HepG2 (cell line): ENCODE data around the gene F8A1. TPM values are rescaled to one million over a fixed set of nuclear protein-coding genes. Genes with fewer than 3 reads are reported as not detected.
"Not testable (repeated sequence)": the region's sequence is repeated elsewhere in the genome, so short reads cannot be mapped to it uniquely, and the experiment has no call there.

Experiments
- ATAC-seq: fragments of 200-7000 bp; cut with Tn5 transposase; 3 replicates; pipeline ENCODE4 v1.9.1; 2020; ENCODE audit warnings: mild to moderate bottlenecking, moderate library complexity
- BruUV-seq: library from RNA; stranded (reverse); fragments of 400-500 nt; replicated peaks from 2 replicates; lab custom pipeline; 2021; lab: Mats Ljungman, UMichigan
- CTCF ChIA-PET: fragments of 300-600 bp; formaldehyde crosslinking; extraction: SDS; loops from one replicate; lab custom pipeline; 2021; ENCODE audit warnings: low total read pairs, inconsistent platforms, low intra/inter-chr PET ratio; lab: Yijun Ruan, JAX
- POLR2A ChIA-PET: fragments of 350-600 bp; sonication (Branson Sonifier 250); formaldehyde crosslinking; loops from one replicate; lab custom pipeline; 2020; ENCODE audit warnings: antibody characterized with exemption, inconsistent platforms; lab: Yijun Ruan, JAX
- DNase-seq: peaks from one replicate; pipeline ENCODE4 v3.0.0-alpha.2; 2015; ENCODE audit warnings: low spot score
- FAIRE-seq: peaks from 3 replicates; lab custom pipeline; 2011; peaks lifted over from hg19 to GRCh38; lab: Jason Lieb, UNC
- H2AFZ ChIP-seq: one replicate; pipeline ENCODE4 v1.6.1; 2011; ENCODE audit warnings: low read length, inconsistent platforms
- H3K27ac ChIP-seq: fragments of 300-600 bp; 3 replicates; pipeline ENCODE4 v1.8.0; 2011; ENCODE audit warnings: mixed run types, mild to moderate bottlenecking, mixed read lengths, low read length, inconsistent platforms; ENCODE audit not compliant: insufficient read depth; ENCODE audit errors: extremely low read length
- H3K27me3 ChIP-seq, 2 experiments: fragments of 200-600 bp in 1 of 2; 2 replicates in 1 of 2; 3 replicates in 1 of 2; pipeline versions ENCODE4 v1.6.0 to v1.8.0; 2011; ENCODE audit warnings: low read length in 2 of 2, mild to moderate bottlenecking in 2 of 2, moderate library complexity in 2 of 2, inconsistent platforms in 1 of 2; ENCODE audit not compliant: insufficient read depth in 2 of 2, control insufficient read depth in 1 of 2
- H3K36me3 ChIP-seq, 2 experiments: fragments of 200-600 bp in 1 of 2; replicated peaks in 1 of 2; 2 replicates in 1 of 2; 3 replicates in 1 of 2; pipeline versions ENCODE4 v1.5.1 to v1.8.0; 2011; ENCODE audit warnings: low read length in 2 of 2, inconsistent platforms in 1 of 2; ENCODE audit not compliant: insufficient read depth in 2 of 2, control insufficient read depth in 1 of 2
- H3K4me1 ChIP-seq: 2 replicates; pipeline ENCODE4 v1.5.1; 2012; ENCODE audit warnings: low read length, inconsistent platforms; ENCODE audit not compliant: insufficient read depth
- H3K4me2 ChIP-seq: 2 replicates; pipeline ENCODE4 v1.6.0; 2011; ENCODE audit warnings: low read depth, low read length, inconsistent platforms
- H3K4me3 ChIP-seq, 3 experiments: fragments of 200-600 bp in 1 of 3; sonication (generic), shearing (Covaris generic) in 1 of 3; replicated peaks in 1 of 3; 2 replicates each; pipeline ENCODE4 v1.5.1; 2011 to 2016; ENCODE audit warnings: low read length in 3 of 3, inconsistent platforms in 2 of 3, low read depth in 2 of 3, mild to moderate bottlenecking in 2 of 3, control low read depth in 1 of 3, mixed read lengths in 1 of 3; ENCODE audit not compliant: insufficient read depth in 1 of 3
- H3K79me2 ChIP-seq: one replicate; pipeline ENCODE4 v1.6.1; 2011; ENCODE audit warnings: low read length, inconsistent platforms; ENCODE audit not compliant: insufficient read depth
- H3K9ac ChIP-seq: 2 replicates; pipeline ENCODE4 v1.6.0; 2011; ENCODE audit warnings: mild to moderate bottlenecking, low read depth, low read length, inconsistent platforms; ENCODE audit not compliant: insufficient read depth
- H3K9me3 ChIP-seq: 2 replicates; pipeline ENCODE4 v1.5.1; 2012; ENCODE audit warnings: mild to moderate bottlenecking, low read length
- H4K20me1 ChIP-seq: 2 replicates; pipeline ENCODE4 v1.6.0; 2011; ENCODE audit warnings: inconsistent platforms, mild to moderate bottlenecking, low read length, moderate library complexity; ENCODE audit not compliant: insufficient read depth
- WGBS: methylation state at CpG from one replicate; pipeline ENCODE4 v1.1.6; 2017; ENCODE audit warnings: low lambda C conversion rate; 5-methylcytosine and 5-hydroxymethylcytosine counted together
- in situ Hi-C: cut with HindIII; loops from 2 replicates; pipeline ENCODE4 v1.10.0; 2017; ENCODE audit warnings: low pct_unique_long_range_greater_than_20kb; ENCODE audit not compliant: extremely low pct_ligation_motif_present
- intact Hi-C: fragments of 100-400 bp; cut with micrococcal nuclease; formaldehyde crosslinking; loops from one replicate; pipeline ENCODE4 v1.10.0; 2022; ENCODE audit not compliant: unreplicated experiment
- polyA plus RNA-seq, 8 experiments: library from polyadenylated mRNA; depleted of rRNA in 3 of 8; stranded (reverse) in 7 of 8; unstranded in 1 of 8; fragments of >200 nt; fragmentation: Illumina TruSeq in 4 of 8; extraction: Trizol in 4 of 8; gene quantifications; 2 replicates each; pipeline versions ENCODE4 v1.2.1 to v1.2.3, GENCODE V29; 2011 to 2016; ENCODE audit warnings: low read depth in 4 of 8, missing spikeins in 1 of 8, mixed read lengths in 1 of 8; ENCODE audit not compliant: insufficient read depth in 1 of 8
- total RNA-seq, 5 experiments: library from RNA; depleted of rRNA; stranded (reverse); fragments of >200 nt; fragmentation: Illumina TruSeq; extraction: Trizol; gene quantifications; 2 replicates each; pipeline ENCODE4 v1.2.3, GENCODE V29; 2016; ENCODE audit warnings: low read depth in 1 of 5

The F8A1 gene
- total and polyA plus RNA-seq, 2 of the 13 experiments (the other 11 are each of a cell fraction or from before 2014, with no cell fraction given) = 3.6 to 5.0 TPM

DNA sequence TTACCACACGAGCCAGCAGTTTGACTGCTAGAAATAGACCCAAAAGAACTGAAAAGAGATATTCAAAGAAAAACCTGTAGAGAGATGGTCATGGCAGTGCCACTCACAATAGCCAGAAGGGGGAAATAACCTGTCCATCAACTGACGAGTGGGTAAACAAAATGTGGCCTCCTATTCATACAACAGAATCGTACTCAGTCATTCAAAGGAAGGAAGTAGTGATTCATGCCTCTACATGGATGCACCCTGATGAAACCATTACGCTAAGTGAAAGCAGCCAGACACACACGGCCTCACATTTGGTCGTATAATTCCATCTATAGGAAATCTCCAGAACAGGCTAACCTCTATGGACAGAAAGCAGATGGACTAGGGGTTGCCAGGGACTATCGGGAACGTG lies 2.1 kb upstream of the F8A1 start:
- H3K27me3 ChIP-seq, ATAC-seq, in situ Hi-C loops, H3K4me1 ChIP-seq, intact Hi-C loops, BruUV-seq, H3K9me3 ChIP-seq, H4K20me1 ChIP-seq, H3K36me3 ChIP-seq, FAIRE-seq, H3K4me3 ChIP-seq, H3K79me2 ChIP-seq, POLR2A ChIA-PET, H3K27ac ChIP-seq, H2AFZ ChIP-seq, H3K9ac ChIP-seq, CTCF ChIA-PET, H3K4me2 ChIP-seq, DNase-seq: not testable (repeated sequence)
- WGBS = no CpG with 5 or more reads among the region's 8 CpGs

DNA sequence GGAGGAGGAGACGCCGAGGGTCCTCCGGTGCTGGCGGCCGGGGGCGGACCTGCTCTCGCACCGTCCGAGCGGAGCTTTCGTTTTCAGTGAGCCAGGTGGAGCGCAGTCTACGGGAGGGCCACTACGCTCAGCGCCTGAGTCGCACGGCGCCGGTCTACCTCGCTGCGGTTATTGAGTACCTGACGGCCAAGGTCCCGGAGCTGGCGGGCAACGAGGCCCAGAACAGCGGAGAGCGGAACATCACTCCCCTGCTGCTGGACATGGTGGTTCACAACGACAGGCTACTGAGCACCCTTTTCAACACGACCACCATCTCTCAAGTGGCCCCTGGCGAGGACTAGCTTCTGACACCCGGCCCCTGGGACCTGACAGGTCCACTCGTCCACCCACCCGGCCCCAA lies 1.1 kb upstream of the F8A1 start:
- H3K4me3 ChIP-seq, FAIRE-seq, H3K4me1 ChIP-seq, in situ Hi-C loops, CTCF ChIA-PET, H2AFZ ChIP-seq, DNase-seq, H3K9ac ChIP-seq, H3K9me3 ChIP-seq, H3K27ac ChIP-seq, H4K20me1 ChIP-seq, BruUV-seq, H3K4me2 ChIP-seq, H3K79me2 ChIP-seq, ATAC-seq, POLR2A ChIA-PET, intact Hi-C loops, H3K36me3 ChIP-seq, H3K27me3 ChIP-seq: not testable (repeated sequence)
- no CpG with 5 or more reads among the region's 33 CpGs for WGBS

DNA sequence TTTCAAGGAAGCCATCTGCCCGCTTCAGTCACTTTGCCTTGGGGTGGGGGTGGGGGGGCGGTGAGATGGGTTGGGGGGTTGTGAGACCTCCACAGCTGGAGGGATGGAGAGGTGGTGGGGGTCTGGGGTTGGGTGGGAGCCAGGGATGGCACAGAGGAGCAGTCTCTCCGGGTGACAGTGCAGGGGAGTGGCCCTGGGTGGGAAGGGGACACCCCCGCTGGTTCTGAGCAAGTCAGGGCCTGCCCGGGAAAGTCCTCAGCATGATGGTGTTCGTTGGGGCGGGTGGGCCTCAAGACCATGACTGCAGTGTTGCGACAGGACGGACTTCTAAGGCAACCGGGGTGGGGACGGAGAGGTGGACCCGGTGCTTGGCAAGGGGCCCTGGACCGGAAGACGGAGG lies 606 bp upstream of the F8A1 start:
- H3K27ac ChIP-seq, H3K4me2 ChIP-seq, ATAC-seq, H3K4me3 ChIP-seq, intact Hi-C loops, H3K9me3 ChIP-seq, H3K9ac ChIP-seq, H4K20me1 ChIP-seq, CTCF ChIA-PET, DNase-seq, BruUV-seq, H3K27me3 ChIP-seq, H3K4me1 ChIP-seq, FAIRE-seq, H2AFZ ChIP-seq, H3K79me2 ChIP-seq, POLR2A ChIA-PET, H3K36me3 ChIP-seq, in situ Hi-C loops: not testable (repeated sequence)
- no CpG with 5 or more reads among the region's 14 CpGs for WGBS

DNA sequence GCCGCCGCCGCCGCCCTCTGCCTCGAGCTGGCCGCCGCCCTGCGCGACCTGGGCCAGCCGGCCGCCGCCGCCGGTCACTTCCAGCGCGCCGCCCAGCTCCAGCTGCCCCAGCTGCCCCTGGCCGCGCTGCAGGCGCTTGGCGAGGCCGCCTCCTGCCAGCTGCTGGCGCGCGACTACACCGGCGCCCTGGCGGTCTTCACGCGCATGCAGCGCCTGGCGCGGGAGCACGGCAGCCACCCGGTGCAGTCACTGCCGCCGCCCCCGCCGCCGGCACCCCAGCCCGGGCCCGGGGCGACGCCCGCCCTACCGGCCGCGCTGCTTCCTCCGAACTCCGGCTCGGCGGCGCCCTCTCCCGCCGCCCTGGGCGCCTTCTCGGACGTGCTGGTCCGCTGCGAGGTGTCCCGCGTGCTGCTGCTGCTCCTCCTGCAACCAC lies 650 bp downstream of the F8A1 start:
- H4K20me1 ChIP-seq, H3K79me2 ChIP-seq, H3K27ac ChIP-seq, in situ Hi-C loops, H3K4me1 ChIP-seq, POLR2A ChIA-PET, H3K4me2 ChIP-seq, FAIRE-seq, H3K4me3 ChIP-seq, H3K36me3 ChIP-seq, H3K9ac ChIP-seq, H3K9me3 ChIP-seq, intact Hi-C loops, DNase-seq, H3K27me3 ChIP-seq, BruUV-seq, H2AFZ ChIP-seq, CTCF ChIA-PET: not testable (repeated sequence)
- WGBS = no CpG with 5 or more reads among the region's 62 CpGs
- ATAC-seq = peak; percentile 76
